GM12891 (cell line): ENCODE data around the gene CSRP3.

Experiments used
- PAX5 ChIP-seq: IDR thresholded peaks from 2 replicates; pipeline ENCODE4 v1.6.1; 2011; ENCODE audit warnings: low read length, moderate library complexity, mild to moderate bottlenecking; ENCODE audit not compliant: insufficient read depth, severe bottlenecking
- POLR2A ChIP-seq: IDR thresholded peaks from 2 replicates; pipeline ENCODE4 v1.6.1; 2011; ENCODE audit warnings: low read depth, low read length, control low read depth
- POLR2AphosphoS5 ChIP-seq: IDR thresholded peaks from 2 replicates; pipeline ENCODE4 v1.6.1; 2011; ENCODE audit warnings: low read depth, low read length, control low read depth
- POU2F2 ChIP-seq: IDR thresholded peaks from 2 replicates; pipeline ENCODE4 v1.6.1; 2011; ENCODE audit warnings: low read depth, mild to moderate bottlenecking, control low read depth, low read length, moderate library complexity
- SPI1 ChIP-seq: IDR thresholded peaks from 2 replicates; pipeline ENCODE4 v1.6.1; 2011; ENCODE audit warnings: low read depth, low read length, control low read depth
- TAF1 ChIP-seq: IDR thresholded peaks from 2 replicates; pipeline ENCODE4 v1.6.1; 2011; ENCODE audit warnings: low read depth, low read length, control low read depth

GRCh38 chr11:19242179-19242932 is 40.6 kb upstream of the CSRP3 start:
- TF ChIP-seq POLR2AphosphoS5 = no peak
- no peak for TF ChIP-seq TAF1
- no peak for TF ChIP-seq POLR2A
- TF ChIP-seq SPI1 = no peak
- TF ChIP-seq PAX5 = no peak
- no peak for TF ChIP-seq POU2F2
